Dermis microvascular lymphatic vessel endothelial cell (primary cell): ENCODE measurements around the gene S100A4. TPM values are rescaled to one million over a fixed set of nuclear protein-coding genes. Genes with fewer than 3 reads are reported as not detected.
A peak's percentile ranks its signal among the peaks of the same experiment; 100 is the strongest.

ENCODE experiments used
- DNase-seq, 2 donors: peaks; one replicate each; pipeline versions ENCODE4 v3.0.0 to v3.0.0-alpha.2; 2010; ENCODE audit warnings: low read depth in 2 of 2
- total RNA-seq: library from RNA; depleted of rRNA; stranded (reverse); fragments of >200 nt; gene quantifications from 2 replicates; pipeline ENCODE4 v1.2.1, GENCODE V29; 2014

Gene S100A4
- total RNA-seq, 1 donor from 2014 or later: 35.9 TPM

- DNase-seq: no peak
These were observed 2.2 kb upstream of the S100A4 start for GRCh38 chr1:153547560-153548551.

- no peak for DNase-seq
These were observed 1.4 kb upstream of the S100A4 start for GRCh38 chr1:153546796-153547559.

GRCh38 chr1:153546371-153546770, 765 bp upstream of the S100A4 start:
- no peak for DNase-seq

DNA sequence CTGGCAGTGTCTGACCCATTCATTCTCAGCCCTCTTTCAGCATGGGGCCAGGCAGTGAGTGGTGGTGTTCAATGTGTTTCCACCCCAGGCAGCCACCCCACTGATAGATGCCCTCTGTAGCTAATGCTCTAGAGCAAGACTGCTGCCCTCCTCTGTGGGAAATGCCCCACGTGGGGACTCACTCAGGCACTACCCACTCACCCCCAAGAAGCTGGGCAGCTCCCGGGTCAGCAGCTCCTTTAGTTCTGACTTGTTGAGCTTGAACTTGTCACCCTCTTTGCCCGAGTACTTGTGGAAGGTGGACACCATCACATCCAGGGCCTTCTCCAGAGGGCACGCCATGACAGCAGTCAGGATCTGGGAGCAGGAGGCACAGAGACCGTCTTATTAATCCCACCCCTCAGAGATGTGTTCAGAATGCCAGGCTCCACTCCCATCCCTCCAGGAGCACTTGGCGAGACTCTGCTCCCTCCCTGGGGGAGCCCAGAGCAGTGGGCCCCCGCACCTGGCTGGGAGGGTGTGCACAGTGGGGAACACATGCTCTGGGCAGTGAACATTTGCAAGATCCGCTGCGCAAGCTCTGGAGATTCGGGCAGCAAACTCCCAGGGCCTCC, 1.0 kb downstream of the S100A4 start:
- DNase-seq: no peak

GRCh38 chr1:153543736-153544135, 1.9 kb downstream of the S100A4 start:
- no peak for DNase-seq

- DNase-seq: no peak
These were observed 2.5 kb downstream of the S100A4 start for GRCh38 chr1:153542956-153543711.

DNA sequence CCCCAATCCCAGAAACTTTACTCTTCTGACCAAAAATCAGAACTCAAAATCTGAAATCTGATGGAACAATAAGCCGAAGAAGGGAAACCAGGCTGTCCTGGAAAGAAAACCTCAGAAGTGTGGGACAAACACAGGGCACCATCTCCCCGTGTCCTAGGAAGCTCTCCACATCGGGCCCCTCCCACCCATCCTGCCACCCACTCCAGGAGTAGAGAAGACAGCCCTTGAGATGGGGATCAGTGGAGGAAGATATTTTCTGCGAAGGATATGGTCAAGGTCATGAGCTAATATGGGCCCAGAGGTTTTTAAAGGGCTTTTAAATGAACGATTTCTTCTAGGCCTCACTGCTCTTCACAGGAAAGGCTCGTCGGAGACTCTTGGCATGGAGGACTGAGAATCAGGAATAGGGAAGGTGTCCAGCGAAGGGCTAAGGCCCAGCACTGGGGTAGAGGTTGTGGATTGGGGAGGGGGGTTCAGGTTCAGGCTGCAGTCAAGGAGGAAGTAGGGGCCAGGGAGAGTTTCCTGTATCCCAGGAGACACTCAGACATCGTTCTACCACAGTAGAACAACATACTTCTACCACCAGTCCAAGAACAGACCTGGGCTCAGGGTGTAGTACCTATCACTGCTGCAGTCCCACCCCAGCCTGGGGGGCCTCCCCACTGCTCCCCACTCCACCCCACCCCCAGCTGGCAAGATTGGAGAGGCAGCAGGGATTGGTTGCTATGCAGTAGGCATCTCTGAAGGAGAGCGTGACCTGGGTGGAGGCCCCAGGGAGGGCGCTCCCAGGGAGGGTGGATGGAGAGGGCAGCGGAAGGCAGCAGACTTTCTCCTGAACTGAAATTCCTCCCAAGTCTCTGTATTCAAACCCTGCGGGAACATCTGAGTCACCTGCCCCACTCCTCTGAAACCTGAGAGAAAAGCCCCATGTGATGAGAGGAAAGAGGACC, 3.7 kb downstream of the S100A4 start:
- no peak for DNase-seq

DNA sequence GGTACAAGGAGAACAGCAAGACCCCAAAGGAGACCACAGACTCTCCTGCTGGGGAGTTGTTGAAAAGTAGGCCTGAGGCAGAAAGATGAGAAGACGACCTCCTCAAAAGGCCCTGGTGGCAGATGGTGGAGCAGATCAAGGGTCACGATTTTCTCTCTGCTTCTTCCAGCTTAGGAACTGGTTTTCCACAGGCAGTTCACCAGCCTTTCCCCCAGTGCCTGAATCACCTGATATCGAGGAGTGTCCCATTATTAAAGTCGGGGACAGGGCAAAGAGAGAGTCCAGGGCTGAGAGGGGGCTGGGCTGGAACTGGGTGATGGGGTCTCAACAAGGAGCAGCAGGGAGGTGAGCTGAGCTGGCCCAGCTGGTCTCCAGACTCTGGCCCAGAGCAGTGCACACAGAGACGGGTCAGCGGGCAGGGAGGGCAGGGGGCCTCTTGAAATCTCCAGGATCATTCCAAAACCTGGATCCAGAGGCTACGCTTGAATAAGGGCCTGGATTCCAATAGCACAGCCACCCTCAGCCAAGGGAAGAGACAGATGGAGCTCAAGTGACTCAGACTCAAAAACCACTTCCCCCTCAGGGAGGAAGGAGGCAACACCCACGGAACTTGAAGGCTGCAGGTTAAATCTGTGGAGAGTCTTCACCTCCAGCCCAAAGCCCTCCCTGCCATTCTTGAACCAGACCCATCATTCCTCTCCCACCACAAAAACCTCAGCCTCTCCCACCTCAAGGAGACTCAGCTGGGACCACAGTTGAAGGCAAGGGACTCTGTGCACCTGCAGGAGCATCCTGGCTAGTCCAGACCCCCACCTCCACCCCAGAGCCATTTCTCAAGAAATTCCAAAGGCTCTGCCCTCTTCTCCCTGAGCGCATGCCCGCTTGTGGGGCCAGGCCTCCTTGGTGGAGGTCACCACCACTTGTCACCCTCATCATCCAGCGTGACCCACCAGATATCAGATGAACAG, 4.9 kb downstream of the S100A4 start, which contains the start of gene S100A5:
TSS of gene S100A5 (minus strand) at position 541 of the 968 bp plus-strand sequence. CDS start 743 bp downstream, outside the sequence.
- no peak for DNase-seq

- no peak for DNase-seq
These were observed 6.1 kb downstream of the S100A4 start for GRCh38 chr1:153539395-153540093.

GRCh38 chr1:153538315-153538821, 7.2 kb downstream of the S100A4 start:
- peak in 1 of 2 donors; percentile 16 for DNase-seq

DNA sequence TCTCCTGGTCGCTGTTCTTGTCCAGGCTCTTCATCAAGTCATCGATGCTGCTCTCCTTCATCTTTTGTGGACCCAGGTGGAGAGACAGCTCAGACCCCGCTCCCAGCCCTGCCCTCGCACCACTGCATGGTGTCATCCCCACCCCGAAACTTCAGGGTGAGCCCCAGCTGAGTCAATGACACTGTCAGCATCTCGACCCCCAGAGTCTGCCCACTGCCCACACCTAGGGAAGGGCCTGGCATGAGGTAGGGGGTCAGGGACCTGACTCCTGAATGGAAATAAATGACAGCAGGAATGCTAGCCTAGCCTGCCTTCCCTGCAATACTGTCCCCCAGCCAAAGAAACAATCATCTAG, 8.3 kb downstream of the S100A4 start:
- no peak for DNase-seq

GRCh38 chr1:153536671-153537375, 8.8 kb downstream of the S100A4 start:
- DNase-seq: no peak

GRCh38 chr1:153536012-153536670, 9.5 kb downstream of the S100A4 start:
- peak; percentile 52 to 80 for DNase-seq

DNA sequence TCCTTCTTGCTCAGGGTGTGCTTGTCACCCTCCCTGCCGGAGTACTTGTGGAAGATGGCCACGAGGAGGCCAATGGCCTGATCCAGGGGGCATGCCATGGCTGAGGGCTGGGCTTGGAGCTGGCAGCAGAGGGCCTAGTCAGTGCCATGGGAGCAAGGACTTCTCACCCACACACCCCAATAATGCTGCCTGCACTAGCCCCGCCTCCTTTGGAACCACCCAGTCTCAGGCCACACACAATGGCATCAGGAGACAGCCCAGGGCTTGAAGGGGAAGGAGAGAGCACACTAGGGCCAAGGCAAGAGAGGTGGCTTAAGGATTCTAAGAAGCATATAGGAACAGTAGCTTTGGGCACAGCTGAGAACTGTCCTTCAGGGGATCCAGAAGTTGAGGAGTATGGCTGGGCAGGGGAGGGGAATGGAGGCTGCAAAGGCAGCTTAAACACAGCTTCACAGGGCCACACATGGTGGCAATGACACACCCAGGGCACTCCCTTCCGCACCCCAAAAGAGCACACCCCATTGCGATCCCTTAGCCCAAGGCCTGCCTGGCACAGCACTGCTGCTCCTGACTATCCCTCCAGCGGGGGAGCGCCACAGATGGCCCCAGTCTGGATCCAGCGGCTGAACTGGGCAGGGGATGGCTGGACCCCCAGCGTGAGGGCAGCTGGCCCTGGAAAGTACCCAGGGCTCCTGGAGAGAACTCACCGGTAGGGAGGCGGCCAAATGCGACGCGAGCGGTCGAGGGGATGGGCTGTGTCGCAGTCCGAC, 10.2 kb downstream of the S100A4 start, which contains the start of gene S100A6:
TSS of gene S100A6 (minus strand) at position 750 of the 770 bp plus-strand sequence. CDS start at position 98, 652 bp downstream.
- peak in 1 of 2 donors; percentile 49 for DNase-seq

GRCh38 chr1:153534925-153535241, 10.7 kb downstream of the S100A4 start:
- no peak for DNase-seq
